ENCODE results near the gene FBLIM1.

GRCh38 chr1:15775706-15776105 is 17.1 kb downstream of the FBLIM1 start:
- no peak for TF ChIP-seq CTCF (IDR thresholded peaks at IDR 0.05)
- no peak for TF ChIP-seq POLR2A (IDR thresholded peaks at IDR 0.05)

Measured in Peyer's patch (tissue), 4 donors.